HUDEP-2 (cell line): Measurements from ENCODE around the gene CLDN1.

Source experiments
- DNase-seq, 76 experiments: peaks; one replicate each; lab custom pipeline; 2025; ENCODE audit not compliant: unreplicated experiment in 76 of 76; lab: John Stamatoyannopoulos, UW

The CLDN1 gene

GRCh38 chr3:190321789-190322603 is at the start of gene CLDN1:
Gene CLDN1, minus strand, starts transcription at chr3:190322446. Its CDS starts 240 bp downstream, at chr3:190322206.
- peak in 33 of 76 experiments; percentile 0 to 63 (median 17) for DNase-seq

- no peak for DNase-seq
Observed at GRCh38 chr3:190371152-190371551, 48.9 kb upstream of the CLDN1 start.

- DNase-seq = no peak
Observed at GRCh38 chr3:190370369-190370768, 48.1 kb upstream of the CLDN1 start.

GRCh38 chr3:190369668-190370295 is 47.5 kb upstream of the CLDN1 start:
- no peak for DNase-seq

- DNase-seq = no peak
Observed at GRCh38 chr3:190368881-190369280, 46.6 kb upstream of the CLDN1 start.

GRCh38 chr3:190366133-190366532 is 43.9 kb upstream of the CLDN1 start:
- DNase-seq = no peak

GRCh38 chr3:190362258-190362657 is 40.0 kb upstream of the CLDN1 start:
- no peak for DNase-seq

- no peak for DNase-seq
Observed at GRCh38 chr3:190361791-190362190, 39.5 kb upstream of the CLDN1 start.

GRCh38 chr3:190360228-190360627 is 38.0 kb upstream of the CLDN1 start:
- DNase-seq = no peak

- DNase-seq = no peak
Observed at GRCh38 chr3:190359813-190360212, 37.6 kb upstream of the CLDN1 start.

GRCh38 chr3:190357468-190357867 is 35.2 kb upstream of the CLDN1 start:
- no peak for DNase-seq

GRCh38 chr3:190356246-190356645 is 34.0 kb upstream of the CLDN1 start:
- no peak for DNase-seq

- DNase-seq = no peak
Observed at GRCh38 chr3:190352861-190353457, 30.7 kb upstream of the CLDN1 start.

- no peak for DNase-seq
Observed at GRCh38 chr3:190346541-190346940, 24.3 kb upstream of the CLDN1 start.

GRCh38 chr3:190345878-190346277 is 23.6 kb upstream of the CLDN1 start:
- no peak for DNase-seq

GRCh38 chr3:190345027-190345821 is 23.0 kb upstream of the CLDN1 start:
- DNase-seq = peak in 29 of 76 experiments; percentile 0 to 61 (median 27)

GRCh38 chr3:190340071-190340470 is 17.8 kb upstream of the CLDN1 start:
- no peak for DNase-seq

- DNase-seq = no peak
Observed at GRCh38 chr3:190339130-190339529, 16.9 kb upstream of the CLDN1 start.

- DNase-seq = peak in 36 of 76 experiments; percentile 5 to 71 (median 28)
Observed at GRCh38 chr3:190338717-190339116, 16.5 kb upstream of the CLDN1 start.

- DNase-seq = peak in 4 of 76 experiments; percentile 18 to 48 (median 26)
Observed at GRCh38 chr3:190337301-190337700, 15.1 kb upstream of the CLDN1 start.
